Measurements from ENCODE around the gene BACH2. TPM values are rescaled to one million over a fixed set of nuclear protein-coding genes. Genes with fewer than 3 reads are reported as not detected.

Gene BACH2
- polyA plus RNA-seq, 1 experiment, result 0.10 TPM

DNA sequence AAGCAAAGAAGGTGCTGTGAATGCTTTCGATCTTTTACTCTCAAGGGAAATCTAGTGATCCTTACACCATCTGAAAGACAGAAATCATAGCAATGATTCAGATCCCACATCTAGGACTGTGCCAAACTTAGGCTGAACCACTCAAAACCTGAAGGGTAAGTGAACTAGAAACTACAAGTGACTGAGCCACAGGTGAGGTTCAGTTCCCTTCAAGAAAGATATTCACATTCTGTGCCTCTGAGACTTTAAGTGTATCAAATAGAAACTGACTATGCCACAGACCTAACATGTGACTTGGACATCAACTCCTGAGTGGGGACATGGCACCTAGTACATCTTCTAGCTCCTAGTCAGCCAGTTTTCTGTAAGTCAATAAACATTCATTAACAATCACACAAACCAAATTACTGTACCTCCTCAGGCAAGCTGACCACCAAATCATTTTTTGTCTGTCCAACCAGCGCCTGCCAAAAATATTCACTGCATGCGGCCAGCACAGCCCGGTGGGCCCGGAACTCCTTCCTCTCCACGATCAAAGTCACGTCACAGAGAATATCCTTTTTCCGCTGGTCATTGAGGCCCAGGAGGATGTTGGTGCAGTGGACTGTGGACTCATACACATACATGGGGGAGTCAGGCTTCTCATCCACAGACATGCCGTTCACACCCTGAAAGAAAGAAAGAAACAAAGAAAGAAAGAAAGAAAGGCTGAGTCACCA lies 288.3 kb downstream of the BACH2 start:
- no peaks in the 10 kb centered on the region for H3K27me3 ChIP-seq (ENCODE audit: control insufficient read depth, insufficient read depth, low read length)
- ChIA-PET POLR2A (interaction anchor here (0.6 kb wide), 1 partner anchor 102 kb away, joined by 4 read pairs; no protein-coding TSS in a partner anchor), CTCF (interaction anchor here (0.9 kb wide), 1 partner anchor 8 kb away, joined by 3 read pairs; no protein-coding TSS in a partner anchor)
- H3K4me3 ChIP-seq (ENCODE audit: low read depth, low read length), result no peak overlapping the region
- H3K36me3 ChIP-seq (ENCODE audit: control insufficient read depth, insufficient read depth, low read length), result no peaks in the 10 kb centered on the region
- TF ChIP-seq, protein P1, sequence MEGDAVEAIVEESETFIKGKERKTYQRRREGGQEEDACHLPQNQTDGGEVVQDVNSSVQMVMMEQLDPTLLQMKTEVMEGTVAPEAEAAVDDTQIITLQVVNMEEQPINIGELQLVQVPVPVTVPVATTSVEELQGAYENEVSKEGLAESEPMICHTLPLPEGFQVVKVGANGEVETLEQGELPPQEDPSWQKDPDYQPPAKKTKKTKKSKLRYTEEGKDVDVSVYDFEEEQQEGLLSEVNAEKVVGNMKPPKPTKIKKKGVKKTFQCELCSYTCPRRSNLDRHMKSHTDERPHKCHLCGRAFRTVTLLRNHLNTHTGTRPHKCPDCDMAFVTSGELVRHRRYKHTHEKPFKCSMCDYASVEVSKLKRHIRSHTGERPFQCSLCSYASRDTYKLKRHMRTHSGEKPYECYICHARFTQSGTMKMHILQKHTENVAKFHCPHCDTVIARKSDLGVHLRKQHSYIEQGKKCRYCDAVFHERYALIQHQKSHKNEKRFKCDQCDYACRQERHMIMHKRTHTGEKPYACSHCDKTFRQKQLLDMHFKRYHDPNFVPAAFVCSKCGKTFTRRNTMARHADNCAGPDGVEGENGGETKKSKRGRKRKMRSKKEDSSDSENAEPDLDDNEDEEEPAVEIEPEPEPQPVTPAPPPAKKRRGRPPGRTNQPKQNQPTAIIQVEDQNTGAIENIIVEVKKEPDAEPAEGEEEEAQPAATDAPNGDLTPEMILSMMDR (IDR thresholded peaks at IDR 0.05; ENCODE audit: insufficient read depth, low read depth, low read length), result no peak
- DNase-seq (ENCODE audit: low read depth), result no peak

DNA sequence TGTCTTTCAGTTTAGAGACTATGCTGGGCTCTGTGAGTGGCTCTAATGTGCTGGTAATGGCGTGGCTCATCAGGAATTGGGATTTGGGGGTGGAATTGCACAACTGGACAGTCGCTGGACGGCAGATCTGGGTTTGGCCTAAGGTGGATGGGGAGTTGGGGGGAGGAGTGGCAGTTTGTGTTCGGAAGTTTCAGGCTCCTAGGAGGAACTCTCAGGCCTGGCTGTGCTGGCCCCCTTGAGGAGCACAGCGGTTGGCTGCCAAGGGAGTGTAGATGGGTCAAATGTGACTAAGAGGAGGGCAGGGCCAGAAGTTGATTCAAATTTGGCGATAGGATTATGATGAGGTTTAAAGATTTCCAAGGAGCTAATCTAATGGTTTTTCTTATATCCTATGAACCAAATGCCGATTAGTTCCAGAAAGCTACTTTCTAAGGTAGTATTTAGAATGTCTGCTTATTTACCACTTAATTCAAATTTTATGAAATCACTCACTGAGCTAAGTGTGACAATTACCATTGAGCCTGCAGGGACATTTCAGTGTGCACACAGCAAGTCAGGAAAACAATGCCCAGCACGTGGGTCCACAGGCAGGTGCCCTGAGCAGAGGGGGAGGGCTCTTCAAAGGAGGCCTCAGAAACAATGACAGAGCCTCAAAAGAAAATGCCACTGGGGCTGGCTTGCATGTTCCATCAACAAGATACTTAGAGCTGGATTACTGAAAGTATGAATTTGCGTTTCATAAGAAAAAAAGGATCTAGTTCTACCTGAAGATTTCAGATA lies 291.4 kb downstream of the BACH2 start:
- Histone ChIP-seq H3K4me3 (ENCODE audit: low read depth, low read length) (no peak overlapping the region), H3K36me3 (ENCODE audit: control insufficient read depth, insufficient read depth, low read length) (no peaks in the 10 kb centered on the region), H3K27me3 (ENCODE audit: control insufficient read depth, insufficient read depth, low read length) (no peaks in the 10 kb centered on the region)
- ChIA-PET POLR2A (no interaction called here), CTCF (no interaction called here)
- TF ChIP-seq, protein P1 (IDR thresholded peaks at IDR 0.05; ENCODE audit: insufficient read depth, low read depth, low read length), result no peak
- DNase-seq (ENCODE audit: low read depth), result no peak

DNA sequence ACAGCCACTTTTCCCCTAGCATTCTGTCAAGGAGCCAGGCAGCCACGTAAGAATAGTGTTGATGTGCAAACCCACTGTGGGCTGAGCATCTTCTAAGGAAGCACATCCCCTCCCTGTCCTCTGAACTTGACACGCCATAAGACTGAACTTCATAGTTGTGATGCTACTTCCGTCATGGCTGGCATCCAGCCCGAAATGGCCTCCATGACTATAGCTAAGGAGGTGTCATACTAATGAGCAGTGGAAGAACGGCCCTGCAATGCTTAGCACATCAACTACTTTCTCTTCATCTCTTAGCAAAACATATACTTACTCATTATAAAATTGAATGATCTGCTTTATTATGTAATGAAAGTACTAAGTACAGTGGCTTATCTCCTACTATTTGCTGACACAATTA lies 292.1 kb downstream of the BACH2 start:
- ChIA-PET CTCF (no interaction called here), POLR2A (no interaction called here)
- Histone ChIP-seq H3K36me3 (ENCODE audit: control insufficient read depth, insufficient read depth, low read length) (no peaks in the 10 kb centered on the region), H3K27me3 (ENCODE audit: control insufficient read depth, insufficient read depth, low read length) (no peaks in the 10 kb centered on the region), H3K4me3 (ENCODE audit: low read depth, low read length) (no peak overlapping the region)
- DNase-seq (ENCODE audit: low read depth), result no peak
- TF ChIP-seq, protein P1 (IDR thresholded peaks at IDR 0.05; ENCODE audit: insufficient read depth, low read depth, low read length), result no peak

DNA sequence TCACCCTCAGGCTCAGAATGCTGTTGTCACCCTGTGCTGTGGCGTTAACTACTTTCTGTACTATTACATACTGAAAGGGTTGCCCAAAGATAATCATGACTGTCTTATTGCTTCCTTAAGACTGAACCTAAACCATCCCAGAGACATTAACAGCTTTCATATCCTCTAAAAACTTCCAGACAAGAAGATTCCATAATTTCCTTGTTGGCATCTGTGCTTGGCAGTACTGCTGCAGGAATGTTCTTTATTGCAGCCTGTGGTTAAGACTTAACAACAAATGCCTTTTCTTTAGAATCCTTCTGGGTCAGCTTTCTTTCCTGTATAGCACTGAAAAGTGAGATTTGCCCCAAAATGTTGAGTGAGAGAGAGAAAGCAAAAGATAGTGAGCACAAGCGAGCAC lies 292.7 kb downstream of the BACH2 start:
- POLR2A ChIA-PET, result no interaction called here
- no peak overlapping the region for H3K4me3 ChIP-seq (ENCODE audit: low read depth, low read length)
- CTCF ChIA-PET, result no interaction called here

More for the DNA sequence above, 292.7 kb downstream of the BACH2 start:
- H3K27me3 ChIP-seq (ENCODE audit: control insufficient read depth, insufficient read depth, low read length), result no peaks in the 10 kb centered on the region
- no peak for DNase-seq (ENCODE audit: low read depth)
- no peaks in the 10 kb centered on the region for H3K36me3 ChIP-seq (ENCODE audit: control insufficient read depth, insufficient read depth, low read length)
- TF ChIP-seq, protein P1 (IDR thresholded peaks at IDR 0.05; ENCODE audit: insufficient read depth, low read depth, low read length), result no peak

Measured in BJ (cell line).